Chondrocyte (in vitro differentiated cells): ENCODE measurements around the gene GNG13. TPM values are rescaled to one million over a fixed set of nuclear protein-coding genes. Genes with fewer than 3 reads are reported as not detected.

Experiments used
- DNase-seq: peaks from one replicate; pipeline ENCODE4 v3.0.0; 2021; ENCODE audit warnings: mixed read lengths, low spot score
- H3K27ac Mint-ChIP-seq: one replicate; pipeline ENCODE4 v1.8.0; 2021; ENCODE audit warnings: mild to moderate bottlenecking, moderate library complexity, mixed read lengths; ENCODE audit not compliant: unreplicated experiment
- H3K27me3 Mint-ChIP-seq: 2 replicates; pipeline ENCODE4 v1.8.0; 2021; ENCODE audit warnings: low read depth, mixed read lengths
- H3K36me3 Mint-ChIP-seq: 2 replicates; pipeline ENCODE4 v1.8.0; 2021; ENCODE audit warnings: low read depth, mixed read lengths
- H3K4me1 Mint-ChIP-seq: 2 replicates; pipeline ENCODE4 v1.8.0; 2021; ENCODE audit warnings: low read depth, mild to moderate bottlenecking, mixed read lengths
- H3K4me3 Mint-ChIP-seq: one replicate; pipeline ENCODE4 v1.8.0; 2021; ENCODE audit warnings: mild to moderate bottlenecking, moderate library complexity, mixed read lengths; ENCODE audit not compliant: unreplicated experiment
- H3K9me3 Mint-ChIP-seq: 2 replicates; pipeline ENCODE4 v1.8.0; 2021; ENCODE audit warnings: low read depth, mixed read lengths
- total RNA-seq: library from RNA; stranded (reverse); gene quantifications from 3 replicates; pipeline ENCODE4 v1.2.1, GENCODE V29; 2021
- TF ChIP-seq, protein P1 (sequence below): fragments of 200-600 bp; sonication (generic); IDR thresholded peaks from 2 replicates; pipeline ENCODE4 v1.5.0; 2021; ENCODE audit warnings: antibody characterized with exemption, mild to moderate bottlenecking, moderate library complexity

Gene GNG13
- total RNA-seq, 1 donor from 2014 or later = not detected

DNA sequence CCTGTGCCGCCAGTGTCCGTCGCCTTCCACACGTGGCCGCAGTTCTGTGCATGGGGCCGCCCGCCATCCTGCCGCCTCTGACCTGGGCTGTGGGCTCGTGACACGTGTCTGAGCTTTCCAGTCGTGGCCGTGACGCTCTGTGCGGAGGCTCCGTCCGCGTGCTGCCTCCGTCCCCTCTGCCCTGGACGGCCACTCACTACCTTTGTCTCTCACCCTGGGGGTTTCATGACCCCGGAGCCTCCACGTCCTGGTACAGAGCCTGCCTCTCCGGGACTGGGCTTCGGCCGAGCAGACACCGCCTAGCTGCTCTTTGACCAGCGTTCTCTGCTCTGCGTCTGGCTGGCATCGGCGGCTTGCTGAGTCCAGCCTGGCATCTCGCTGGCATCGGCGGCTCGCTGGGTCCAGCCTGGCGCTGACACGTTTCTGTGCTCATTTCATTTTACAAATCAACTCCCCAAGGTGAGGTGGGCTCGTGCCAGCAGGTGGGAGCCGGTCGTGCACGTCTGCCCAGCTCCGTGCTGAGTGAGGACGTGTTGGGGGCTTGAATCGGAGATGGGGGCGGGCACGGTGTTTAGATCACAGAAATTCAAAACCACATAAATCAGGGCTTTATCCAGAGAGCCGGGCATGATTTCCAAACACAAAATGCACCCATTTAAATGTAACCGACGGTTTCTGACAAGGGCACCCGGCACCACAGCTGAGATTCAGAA, 44.3 kb upstream of the GNG13 start:
- H3K27ac Mint-ChIP-seq = no peak overlapping the region
- DNase-seq = no peak
- H3K4me1 Mint-ChIP-seq = no peaks in the 10 kb centered on the region
- peaks cover 3% of the 10 kb centered on the region for H3K27me3 Mint-ChIP-seq
- no peaks in the 10 kb centered on the region for H3K36me3 Mint-ChIP-seq
- peaks cover 11% of the 10 kb centered on the region for H3K9me3 Mint-ChIP-seq
- no peak overlapping the region for H3K4me3 Mint-ChIP-seq
- TF ChIP-seq, protein P1, sequence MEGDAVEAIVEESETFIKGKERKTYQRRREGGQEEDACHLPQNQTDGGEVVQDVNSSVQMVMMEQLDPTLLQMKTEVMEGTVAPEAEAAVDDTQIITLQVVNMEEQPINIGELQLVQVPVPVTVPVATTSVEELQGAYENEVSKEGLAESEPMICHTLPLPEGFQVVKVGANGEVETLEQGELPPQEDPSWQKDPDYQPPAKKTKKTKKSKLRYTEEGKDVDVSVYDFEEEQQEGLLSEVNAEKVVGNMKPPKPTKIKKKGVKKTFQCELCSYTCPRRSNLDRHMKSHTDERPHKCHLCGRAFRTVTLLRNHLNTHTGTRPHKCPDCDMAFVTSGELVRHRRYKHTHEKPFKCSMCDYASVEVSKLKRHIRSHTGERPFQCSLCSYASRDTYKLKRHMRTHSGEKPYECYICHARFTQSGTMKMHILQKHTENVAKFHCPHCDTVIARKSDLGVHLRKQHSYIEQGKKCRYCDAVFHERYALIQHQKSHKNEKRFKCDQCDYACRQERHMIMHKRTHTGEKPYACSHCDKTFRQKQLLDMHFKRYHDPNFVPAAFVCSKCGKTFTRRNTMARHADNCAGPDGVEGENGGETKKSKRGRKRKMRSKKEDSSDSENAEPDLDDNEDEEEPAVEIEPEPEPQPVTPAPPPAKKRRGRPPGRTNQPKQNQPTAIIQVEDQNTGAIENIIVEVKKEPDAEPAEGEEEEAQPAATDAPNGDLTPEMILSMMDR = no peak

DNA sequence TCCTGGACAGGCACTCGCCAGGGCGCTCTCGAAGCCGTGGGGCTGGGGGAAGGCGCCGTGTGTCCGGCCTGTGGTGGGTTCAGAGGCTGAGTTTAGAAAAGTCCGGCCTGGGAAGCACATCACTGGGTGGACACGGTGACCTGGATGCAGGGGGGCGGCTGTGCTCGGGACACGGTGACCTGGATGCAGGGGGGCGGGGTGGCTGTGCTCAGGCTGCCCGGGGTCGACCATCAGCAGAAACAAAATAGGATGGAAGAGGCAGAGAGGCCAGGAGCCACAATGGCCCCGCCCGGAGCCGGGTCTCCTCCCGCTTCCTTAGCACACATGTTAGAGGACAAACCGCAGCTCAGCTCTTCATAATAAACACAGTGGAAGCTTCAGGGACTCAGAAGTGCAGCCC, 43.2 kb upstream of the GNG13 start:
- TF ChIP-seq, protein P1 = no peak
- no peak overlapping the region for H3K27ac Mint-ChIP-seq
- H3K4me1 Mint-ChIP-seq = no peaks in the 10 kb centered on the region
- DNase-seq = no peak
- H3K9me3 Mint-ChIP-seq = peaks cover 8% of the 10 kb centered on the region
- H3K4me3 Mint-ChIP-seq = no peak overlapping the region
- no peaks in the 10 kb centered on the region for H3K36me3 Mint-ChIP-seq
- peaks cover 3% of the 10 kb centered on the region for H3K27me3 Mint-ChIP-seq

DNA sequence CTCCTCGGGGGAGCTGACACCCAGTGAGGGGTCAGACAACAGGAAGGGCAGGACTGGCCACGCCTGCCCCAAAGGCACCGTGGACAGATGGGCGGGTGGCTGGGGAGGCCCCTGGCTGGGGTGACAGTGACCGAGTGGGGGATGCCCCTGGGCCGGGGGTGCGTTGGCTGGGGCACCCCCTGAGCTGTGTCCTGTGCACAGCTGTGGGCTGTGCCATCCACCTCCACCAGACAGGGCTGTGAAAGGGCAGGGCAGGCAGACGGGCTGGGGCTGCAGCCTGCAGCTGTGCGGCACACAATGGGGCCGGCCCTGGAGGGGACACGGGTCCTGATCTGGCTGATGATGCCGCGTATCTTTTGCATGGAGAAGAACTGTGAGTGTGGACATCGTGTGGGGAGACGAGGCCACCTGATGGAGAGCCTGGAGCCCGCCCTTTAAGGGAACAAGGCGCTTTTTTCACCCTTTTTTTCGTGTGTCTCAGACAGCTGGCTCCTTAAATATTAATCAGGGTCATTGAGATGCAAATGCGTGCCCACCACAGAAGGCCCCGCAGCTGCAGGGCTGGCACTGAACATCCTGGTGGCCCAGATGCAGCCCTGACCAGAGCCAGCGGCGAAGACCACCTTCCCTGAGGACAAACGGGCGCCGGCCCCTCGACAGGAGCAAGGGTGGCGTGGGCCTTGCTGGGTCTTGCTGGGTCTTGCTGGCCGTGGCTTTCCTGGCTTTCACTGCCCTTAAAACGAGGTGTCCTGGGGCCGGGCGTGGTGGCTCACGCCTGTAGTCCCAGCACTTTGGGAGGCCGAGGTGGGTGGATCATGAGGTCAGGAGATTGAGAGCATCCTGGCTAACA, 42.4 kb upstream of the GNG13 start:
- TF ChIP-seq, protein P1 = no peak
- no peak for DNase-seq
- Mint-ChIP-seq H3K27me3 (peaks cover 3% of the 10 kb centered on the region), H3K4me3 (no peak overlapping the region), H3K36me3 (peaks cover 2% of the 10 kb centered on the region), H3K9me3 (peaks cover 4% of the 10 kb centered on the region), H3K27ac (no peak overlapping the region), H3K4me1 (no peaks in the 10 kb centered on the region)

DNA sequence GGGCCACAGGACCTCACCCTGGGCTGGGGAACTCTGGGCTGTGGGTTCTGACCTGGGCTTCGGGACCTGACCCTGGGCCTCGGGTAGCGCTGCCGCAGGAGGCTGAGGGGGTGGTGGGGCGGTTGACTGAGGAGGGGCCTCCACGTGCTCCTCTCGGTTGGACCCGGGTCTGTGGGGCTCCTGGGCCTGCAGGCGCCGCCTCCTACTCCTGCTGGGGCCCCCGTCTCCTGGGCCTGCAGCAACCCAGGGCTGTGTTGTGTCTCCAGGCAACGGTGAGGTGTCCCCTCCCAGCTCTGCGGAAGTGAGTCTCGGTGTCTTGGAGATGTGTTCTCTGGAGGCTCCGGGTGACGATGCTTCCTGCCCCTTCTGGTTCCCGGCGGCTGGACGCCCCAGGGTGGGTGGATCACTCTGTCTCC, 41.5 kb upstream of the GNG13 start:
- H3K4me1 Mint-ChIP-seq = no peaks in the 10 kb centered on the region
- peaks cover 3% of the 10 kb centered on the region for H3K27me3 Mint-ChIP-seq
- no peak for DNase-seq
- peaks cover 2% of the 10 kb centered on the region for H3K36me3 Mint-ChIP-seq
- TF ChIP-seq, protein P1 = no peak
- H3K4me3 Mint-ChIP-seq = no peak overlapping the region
- H3K27ac Mint-ChIP-seq = no peak overlapping the region
- peaks cover 6% of the 10 kb centered on the region for H3K9me3 Mint-ChIP-seq

DNA sequence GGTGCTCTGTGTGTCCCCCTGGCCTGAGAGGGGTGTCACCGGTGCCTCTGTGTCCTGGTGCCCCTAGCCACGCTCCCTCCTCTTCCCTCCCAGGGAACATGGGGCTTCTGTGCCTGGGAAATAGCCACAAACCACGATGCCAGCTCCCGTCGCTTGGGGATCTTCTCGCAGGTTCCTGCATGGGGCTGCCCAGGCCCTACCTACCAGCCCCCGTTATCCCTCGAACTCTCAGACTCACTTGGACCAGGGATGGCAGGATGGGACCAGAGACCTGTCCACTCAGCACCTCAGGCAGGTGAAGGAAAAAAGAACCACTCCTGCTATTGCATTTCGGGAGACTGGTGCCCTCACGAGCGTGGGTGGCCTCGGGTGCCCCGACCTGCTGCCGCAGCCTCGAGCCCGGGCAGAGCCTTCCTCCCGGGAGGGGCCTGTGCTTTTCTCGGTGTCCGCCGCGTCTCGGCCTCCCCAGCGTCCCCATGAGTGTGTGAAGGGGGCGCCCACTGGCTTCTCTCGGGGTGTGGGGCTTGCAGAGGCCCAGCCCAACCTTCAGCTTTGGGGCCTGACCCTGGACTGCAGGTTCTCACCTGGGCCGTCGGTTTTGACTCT, 41.0 kb upstream of the GNG13 start:
- Mint-ChIP-seq H3K4me3 (no peak overlapping the region), H3K36me3 (peaks cover 2% of the 10 kb centered on the region), H3K9me3 (peaks cover 11% of the 10 kb centered on the region), H3K27me3 (peaks cover 3% of the 10 kb centered on the region), H3K4me1 (no peaks in the 10 kb centered on the region), H3K27ac (no peak overlapping the region)
- DNase-seq = no peak
- TF ChIP-seq, protein P1 = no peak
